ENCODE results near the gene PPM1L.

Gene PPM1L

GRCh38 chr3:160953686-160954085 lies 197.7 kb downstream of the PPM1L start:
- H3K9me3 ChIP-seq (ENCODE audit: control insufficient read depth in 5 of 5, low read length in 5 of 5), result no peaks in the 10 kb centered on the region
- no peak overlapping the region for H3K9ac ChIP-seq (ENCODE audit: low read length in 5 of 5)
- peaks cover 0 to 10% (median 7%) of the 10 kb centered on the region in 5 donors for H3K4me1 ChIP-seq (ENCODE audit: control insufficient read depth in 5 of 5, insufficient read depth in 5 of 5, low read length in 5 of 5)
- H3K27me3 ChIP-seq (ENCODE audit: control insufficient read depth in 5 of 5, insufficient read depth in 4 of 5, low read length in 5 of 5), result no peaks in the 10 kb centered on the region
- H3K27ac ChIP-seq (ENCODE audit: low read depth, low read length), result no peak overlapping the region
- H3K4me3 ChIP-seq (ENCODE audit: low read depth in 1 of 5, low read length in 5 of 5), result no peak overlapping the region
- H3K36me3 ChIP-seq (ENCODE audit: control insufficient read depth in 5 of 5, insufficient read depth in 5 of 5, low read length in 5 of 5), result no peaks in the 10 kb centered on the region

- no peaks in the 10 kb centered on the region for H3K36me3 ChIP-seq (ENCODE audit: control insufficient read depth in 5 of 5, insufficient read depth in 5 of 5, low read length in 5 of 5)
- H3K27ac ChIP-seq (ENCODE audit: low read depth, low read length), result no peak overlapping the region
- no peaks in the 10 kb centered on the region for H3K4me1 ChIP-seq (ENCODE audit: control insufficient read depth in 5 of 5, insufficient read depth in 5 of 5, low read length in 5 of 5)
- no peak overlapping the region for H3K4me3 ChIP-seq (ENCODE audit: low read depth in 1 of 5, low read length in 5 of 5)
- no peaks in the 10 kb centered on the region for H3K9me3 ChIP-seq (ENCODE audit: control insufficient read depth in 5 of 5, low read length in 5 of 5)
- no peaks in the 10 kb centered on the region for H3K27me3 ChIP-seq (ENCODE audit: control insufficient read depth in 5 of 5, insufficient read depth in 4 of 5, low read length in 5 of 5)
- H3K9ac ChIP-seq (ENCODE audit: low read length in 5 of 5), result no peak overlapping the region
Observed at GRCh38 chr3:160956785-160957184, 200.8 kb downstream of the PPM1L start.

- no peak overlapping the region for H3K4me3 ChIP-seq (ENCODE audit: low read depth in 1 of 5, low read length in 5 of 5)
- H3K9me3 ChIP-seq (ENCODE audit: control insufficient read depth in 5 of 5, low read length in 5 of 5), result no peaks in the 10 kb centered on the region
- no peak overlapping the region for H3K27ac ChIP-seq (ENCODE audit: low read depth, low read length)
- no peak overlapping the region for H3K9ac ChIP-seq (ENCODE audit: low read length in 5 of 5)
- H3K4me1 ChIP-seq (ENCODE audit: control insufficient read depth in 5 of 5, insufficient read depth in 5 of 5, low read length in 5 of 5), result no peaks in the 10 kb centered on the region
- no peaks in the 10 kb centered on the region for H3K27me3 ChIP-seq (ENCODE audit: control insufficient read depth in 5 of 5, insufficient read depth in 4 of 5, low read length in 5 of 5)
- no peaks in the 10 kb centered on the region for H3K36me3 ChIP-seq (ENCODE audit: control insufficient read depth in 5 of 5, insufficient read depth in 5 of 5, low read length in 5 of 5)
Observed at GRCh38 chr3:160960568-160960967, 204.5 kb downstream of the PPM1L start.

GRCh38 chr3:160963949-160964348 lies 207.9 kb downstream of the PPM1L start:
- Histone ChIP-seq H3K27ac (ENCODE audit: low read depth, low read length) (no peak overlapping the region), H3K36me3 (ENCODE audit: control insufficient read depth in 5 of 5, insufficient read depth in 5 of 5, low read length in 5 of 5) (no peaks in the 10 kb centered on the region), H3K4me3 (ENCODE audit: low read depth in 1 of 5, low read length in 5 of 5) (no peak overlapping the region), H3K9ac (ENCODE audit: low read length in 5 of 5) (no peak overlapping the region), H3K9me3 (ENCODE audit: control insufficient read depth in 5 of 5, low read length in 5 of 5) (no peaks in the 10 kb centered on the region), H3K27me3 (ENCODE audit: control insufficient read depth in 5 of 5, insufficient read depth in 4 of 5, low read length in 5 of 5) (no peaks in the 10 kb centered on the region), H3K4me1 (ENCODE audit: control insufficient read depth in 5 of 5, insufficient read depth in 5 of 5, low read length in 5 of 5) (peaks cover 0 to 4% (median 0%) of the 10 kb centered on the region in 5 donors)

- Histone ChIP-seq H3K4me1 (ENCODE audit: control insufficient read depth in 5 of 5, insufficient read depth in 5 of 5, low read length in 5 of 5) (peaks cover 0 to 5% (median 0%) of the 10 kb centered on the region in 5 donors), H3K27ac (ENCODE audit: low read depth, low read length) (no peak overlapping the region), H3K36me3 (ENCODE audit: control insufficient read depth in 5 of 5, insufficient read depth in 5 of 5, low read length in 5 of 5) (no peaks in the 10 kb centered on the region), H3K27me3 (ENCODE audit: control insufficient read depth in 5 of 5, insufficient read depth in 4 of 5, low read length in 5 of 5) (no peaks in the 10 kb centered on the region), H3K9ac (ENCODE audit: low read length in 5 of 5) (no peak overlapping the region), H3K4me3 (ENCODE audit: low read depth in 1 of 5, low read length in 5 of 5) (no peak overlapping the region), H3K9me3 (ENCODE audit: control insufficient read depth in 5 of 5, low read length in 5 of 5) (no peaks in the 10 kb centered on the region)
Observed at GRCh38 chr3:160968761-160969160, 212.7 kb downstream of the PPM1L start.

GRCh38 chr3:160973067-160973809 lies 217.2 kb downstream of the PPM1L start:
- Histone ChIP-seq H3K27ac (ENCODE audit: low read depth, low read length) (no peak overlapping the region), H3K27me3 (ENCODE audit: control insufficient read depth in 5 of 5, insufficient read depth in 4 of 5, low read length in 5 of 5) (no peaks in the 10 kb centered on the region), H3K4me3 (ENCODE audit: low read depth in 1 of 5, low read length in 5 of 5) (no peak overlapping the region), H3K4me1 (ENCODE audit: control insufficient read depth in 5 of 5, insufficient read depth in 5 of 5, low read length in 5 of 5) (peaks cover 0 to 8% (median 0%) of the 10 kb centered on the region in 5 donors), H3K9ac (ENCODE audit: low read length in 5 of 5) (no peak overlapping the region), H3K36me3 (ENCODE audit: control insufficient read depth in 5 of 5, insufficient read depth in 5 of 5, low read length in 5 of 5) (no peaks in the 10 kb centered on the region), H3K9me3 (ENCODE audit: control insufficient read depth in 5 of 5, low read length in 5 of 5) (no peaks in the 10 kb centered on the region)

GRCh38 chr3:160977773-160978172 lies 221.7 kb downstream of the PPM1L start:
- H3K36me3 ChIP-seq (ENCODE audit: control insufficient read depth in 5 of 5, insufficient read depth in 5 of 5, low read length in 5 of 5), result no peaks in the 10 kb centered on the region
- H3K9me3 ChIP-seq (ENCODE audit: control insufficient read depth in 5 of 5, low read length in 5 of 5), result peaks cover 0 to 3% (median 0%) of the 10 kb centered on the region in 5 donors
- no peak overlapping the region for H3K4me3 ChIP-seq (ENCODE audit: low read depth in 1 of 5, low read length in 5 of 5)
- H3K27ac ChIP-seq (ENCODE audit: low read depth, low read length), result no peak overlapping the region
- H3K9ac ChIP-seq (ENCODE audit: low read length in 5 of 5), result no peak overlapping the region
- H3K4me1 ChIP-seq (ENCODE audit: control insufficient read depth in 5 of 5, insufficient read depth in 5 of 5, low read length in 5 of 5), result peaks cover 0 to 7% (median 1%) of the 10 kb centered on the region in 5 donors
- H3K27me3 ChIP-seq (ENCODE audit: control insufficient read depth in 5 of 5, insufficient read depth in 4 of 5, low read length in 5 of 5), result no peaks in the 10 kb centered on the region

GRCh38 chr3:160980740-160981139 lies 224.7 kb downstream of the PPM1L start:
- Histone ChIP-seq H3K9ac (ENCODE audit: low read length in 5 of 5) (no peak overlapping the region), H3K9me3 (ENCODE audit: control insufficient read depth in 5 of 5, low read length in 5 of 5) (peaks cover 0 to 3% (median 0%) of the 10 kb centered on the region in 5 donors), H3K36me3 (ENCODE audit: control insufficient read depth in 5 of 5, insufficient read depth in 5 of 5, low read length in 5 of 5) (no peaks in the 10 kb centered on the region), H3K27ac (ENCODE audit: low read depth, low read length) (no peak overlapping the region), H3K4me3 (ENCODE audit: low read depth in 1 of 5, low read length in 5 of 5) (no peak overlapping the region), H3K27me3 (ENCODE audit: control insufficient read depth in 5 of 5, insufficient read depth in 4 of 5, low read length in 5 of 5) (no peaks in the 10 kb centered on the region), H3K4me1 (ENCODE audit: control insufficient read depth in 5 of 5, insufficient read depth in 5 of 5, low read length in 5 of 5) (peaks cover 0 to 7% (median 2%) of the 10 kb centered on the region in 5 donors)

- no peak overlapping the region for H3K4me3 ChIP-seq (ENCODE audit: low read depth in 1 of 5, low read length in 5 of 5)
- no peak overlapping the region for H3K27ac ChIP-seq (ENCODE audit: low read depth, low read length)
- peaks cover 0 to 3% (median 0%) of the 10 kb centered on the region in 5 donors for H3K9me3 ChIP-seq (ENCODE audit: control insufficient read depth in 5 of 5, low read length in 5 of 5)
Observed at GRCh38 chr3:160981217-160981938, 225.3 kb downstream of the PPM1L start.

GRCh38 chr3:160982491-160982890 lies 226.5 kb downstream of the PPM1L start:
- Histone ChIP-seq H3K9ac (ENCODE audit: low read length in 5 of 5) (no peak overlapping the region), H3K27me3 (ENCODE audit: control insufficient read depth in 5 of 5, insufficient read depth in 4 of 5, low read length in 5 of 5) (no peaks in the 10 kb centered on the region), H3K36me3 (ENCODE audit: control insufficient read depth in 5 of 5, insufficient read depth in 5 of 5, low read length in 5 of 5) (no peaks in the 10 kb centered on the region), H3K27ac (ENCODE audit: low read depth, low read length) (no peak overlapping the region), H3K4me3 (ENCODE audit: low read depth in 1 of 5, low read length in 5 of 5) (no peak overlapping the region), H3K4me1 (ENCODE audit: control insufficient read depth in 5 of 5, insufficient read depth in 5 of 5, low read length in 5 of 5) (peaks cover 0 to 7% (median 2%) of the 10 kb centered on the region in 5 donors), H3K9me3 (ENCODE audit: control insufficient read depth in 5 of 5, low read length in 5 of 5) (peaks cover 0 to 3% (median 0%) of the 10 kb centered on the region in 5 donors)

More at GRCh38 chr3:160981217-160981938, 225.3 kb downstream of the PPM1L start:
- H3K27me3 ChIP-seq (ENCODE audit: control insufficient read depth in 5 of 5, insufficient read depth in 4 of 5, low read length in 5 of 5), result no peaks in the 10 kb centered on the region
- H3K9ac ChIP-seq (ENCODE audit: low read length in 5 of 5), result no peak overlapping the region
- H3K4me1 ChIP-seq (ENCODE audit: control insufficient read depth in 5 of 5, insufficient read depth in 5 of 5, low read length in 5 of 5), result peaks cover 0 to 7% (median 2%) of the 10 kb centered on the region in 5 donors
- H3K36me3 ChIP-seq (ENCODE audit: control insufficient read depth in 5 of 5, insufficient read depth in 5 of 5, low read length in 5 of 5), result no peaks in the 10 kb centered on the region
